ENCODE results near the gene SAMD5.
A peak's percentile ranks its signal among the peaks of the same experiment; 100 is the strongest.

The SAMD5 gene
- 0 to 1.9 (median 0) reads per million in 17 experiments for total RNA-seq

GRCh38 chr6:147508042-147508865, at the start of gene SAMD5:
Gene SAMD5 (plus strand): TSS chr6:147508690. CDS start chr6:147508929, 239 bp downstream.
- DNase-seq = peak; percentile 15 to 59 (median 36)

- no peak for DNase-seq
Measured at GRCh38 chr6:147459780-147460179, 48.7 kb upstream of the SAMD5 start.

DNA sequence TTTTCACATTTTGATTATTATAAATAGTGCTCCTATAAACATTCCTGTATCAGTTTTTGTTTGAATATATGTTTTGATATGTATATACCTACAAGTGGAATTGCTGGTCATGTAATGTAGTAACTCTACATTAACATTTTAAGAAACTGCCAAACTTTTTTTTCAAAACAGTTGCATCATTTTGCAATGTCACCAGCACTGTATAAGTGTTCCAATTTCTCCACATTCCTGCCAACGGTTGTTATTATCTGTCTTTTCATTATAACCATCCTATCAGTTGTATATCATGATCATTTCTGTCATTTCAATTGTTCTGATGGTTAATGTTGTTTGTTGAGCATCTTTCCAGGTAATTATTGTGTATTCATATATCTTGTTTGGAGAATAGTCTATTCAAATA, 44.8 kb upstream of the SAMD5 start:
- no peak for DNase-seq

DNA sequence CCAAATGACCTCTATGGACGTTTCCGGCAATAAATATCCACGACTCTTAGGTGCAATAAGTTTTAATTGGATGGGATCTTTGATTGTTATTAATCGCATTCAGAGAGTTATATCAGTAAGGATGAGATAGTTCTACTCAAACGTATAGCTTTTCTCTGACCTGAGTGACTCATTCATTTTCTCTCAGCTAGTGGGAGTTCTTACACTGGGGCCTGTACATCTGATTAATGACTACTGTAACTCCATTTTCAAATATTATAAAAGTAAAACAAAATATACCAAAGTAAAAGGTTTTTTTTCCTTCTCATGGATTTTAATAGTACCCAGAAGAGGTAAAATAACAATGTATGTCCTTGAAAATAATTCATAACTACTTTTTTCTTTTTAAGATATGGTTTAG, 41.1 kb upstream of the SAMD5 start:
- no peak for DNase-seq

DNA sequence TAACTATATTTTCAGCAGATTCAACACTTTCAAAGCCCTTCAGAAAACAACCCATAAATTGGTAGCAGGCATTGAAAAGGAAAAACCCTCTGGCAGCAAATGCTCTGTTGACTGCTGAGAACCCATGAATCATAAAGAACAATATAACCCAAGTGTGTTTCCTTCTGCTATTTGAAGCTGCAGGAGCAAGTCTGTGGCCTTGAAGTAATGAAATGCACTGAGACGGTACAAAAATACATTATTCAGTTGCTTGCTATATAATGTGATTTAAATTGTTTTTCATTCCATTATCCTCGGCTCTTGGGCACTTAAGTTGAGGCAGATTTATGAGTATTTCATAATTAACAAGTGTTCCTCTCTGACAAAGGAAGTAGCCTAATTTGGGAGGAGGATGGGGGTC, 40.6 kb upstream of the SAMD5 start:
- no peak for DNase-seq

DNA sequence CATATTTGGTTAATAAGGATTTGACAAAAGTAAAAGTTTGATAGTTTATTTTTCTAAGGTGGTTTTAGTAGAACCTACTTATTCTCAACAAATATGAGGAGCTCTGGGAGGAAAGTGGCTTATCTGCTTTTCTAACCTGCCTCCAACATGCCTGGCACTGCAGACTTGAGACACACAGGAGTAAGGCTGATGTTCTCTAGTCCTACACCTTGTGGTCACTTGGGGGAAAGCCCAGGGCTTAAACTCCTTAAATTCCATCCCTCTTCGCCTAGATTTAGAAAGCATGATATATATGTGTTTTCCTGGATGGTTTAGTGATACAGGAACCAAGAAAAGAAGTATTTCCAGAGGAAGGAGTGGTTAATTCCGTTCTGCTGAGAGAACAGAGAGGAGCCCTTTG, 39.9 kb upstream of the SAMD5 start:
- no peak for DNase-seq

GRCh38 chr6:147479857-147480256, 28.6 kb upstream of the SAMD5 start:
- no peak for DNase-seq

DNA sequence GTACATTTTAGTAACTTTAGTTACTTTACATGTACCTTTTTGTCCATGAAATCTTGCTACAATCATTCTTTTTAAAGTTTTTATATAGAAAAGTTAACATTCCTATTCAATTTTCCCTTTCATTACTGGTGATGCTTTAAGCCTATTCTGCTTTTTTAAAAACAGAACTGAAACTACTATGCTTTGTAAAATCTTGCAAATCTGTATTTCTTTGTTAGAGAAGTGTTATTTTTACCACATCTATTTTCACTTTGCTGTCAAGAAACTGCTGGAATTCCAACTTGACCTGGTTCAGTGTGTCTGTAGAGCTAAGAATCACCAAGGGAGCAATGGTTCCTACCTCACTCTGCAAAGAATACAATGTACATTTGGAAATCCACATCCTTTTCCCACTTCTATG, 21.8 kb upstream of the SAMD5 start:
- DNase-seq = peak in 2 of 4 experiments; percentile 17 to 37

GRCh38 chr6:147497472-147497871, 11.0 kb upstream of the SAMD5 start:
- no peak for DNase-seq

- DNase-seq = no peak
Measured at GRCh38 chr6:147503587-147503986, 4.9 kb upstream of the SAMD5 start.

GRCh38 chr6:147504848-147505247, 3.6 kb upstream of the SAMD5 start:
- DNase-seq = no peak

DNA sequence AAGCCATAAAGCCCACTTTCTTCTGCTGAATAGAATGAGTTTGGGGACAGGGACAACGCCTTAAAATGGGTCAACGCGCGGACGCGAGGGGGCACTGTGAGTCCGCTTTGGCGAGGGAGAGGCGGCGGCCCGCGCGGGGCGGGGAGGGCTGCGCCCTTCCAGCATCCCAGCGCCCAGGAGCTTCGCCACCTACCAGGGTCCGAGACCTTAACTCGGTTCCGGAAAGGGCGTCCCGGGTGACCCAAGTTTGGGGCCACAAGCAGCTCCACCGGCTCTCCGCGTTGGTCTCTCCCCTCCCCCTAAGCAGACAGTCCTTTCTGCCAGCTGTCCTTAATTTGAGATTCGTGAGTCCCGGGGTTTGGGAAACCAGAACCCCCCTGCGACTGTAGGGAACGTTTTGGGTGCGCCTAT, 1.8 kb upstream of the SAMD5 start:
- DNase-seq = peak; percentile 32 to 76 (median 46)

DNA sequence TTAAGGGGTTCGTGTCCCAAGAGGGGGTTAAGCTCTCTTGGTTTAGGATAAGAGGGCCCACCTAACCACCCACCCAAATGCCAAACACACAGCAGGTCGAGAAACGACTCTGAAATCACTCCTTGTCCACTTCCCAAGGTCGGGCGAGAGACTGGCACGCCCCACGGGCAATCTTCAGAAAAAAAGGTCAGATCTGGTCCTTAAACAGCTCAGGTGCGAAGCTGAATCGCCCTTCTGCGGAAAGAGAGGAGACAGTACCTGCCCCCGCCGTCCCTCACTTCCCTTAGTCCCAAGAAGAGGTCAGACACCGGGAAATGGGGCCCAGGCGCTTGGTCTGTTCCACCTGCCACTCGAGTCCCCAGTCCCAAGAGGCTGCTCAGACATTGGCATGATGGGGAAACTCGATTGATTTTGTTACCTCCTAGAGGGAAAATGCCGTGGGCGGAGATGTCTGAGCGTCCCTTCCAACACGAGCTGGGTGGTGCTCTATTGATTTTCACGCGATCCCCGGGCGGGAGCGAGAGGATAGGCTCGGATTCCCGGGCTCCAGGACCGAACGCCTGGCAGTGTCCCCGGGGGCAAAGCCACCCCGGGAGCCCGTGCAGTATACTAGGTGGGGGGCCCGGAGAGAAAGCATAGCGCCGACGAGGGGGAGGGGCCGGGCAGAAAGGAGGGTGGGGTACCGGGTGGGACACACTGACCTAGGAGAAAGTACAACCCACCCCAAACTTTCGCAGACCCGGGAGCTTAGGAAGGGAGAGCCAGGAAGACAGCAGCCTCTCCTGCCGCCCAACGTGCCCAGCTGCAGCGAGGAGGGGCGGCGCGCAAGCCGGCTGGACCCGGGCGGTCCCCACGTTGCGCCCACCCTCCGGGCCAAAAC, 1.1 kb upstream of the SAMD5 start:
- DNase-seq = no peak

DNA sequence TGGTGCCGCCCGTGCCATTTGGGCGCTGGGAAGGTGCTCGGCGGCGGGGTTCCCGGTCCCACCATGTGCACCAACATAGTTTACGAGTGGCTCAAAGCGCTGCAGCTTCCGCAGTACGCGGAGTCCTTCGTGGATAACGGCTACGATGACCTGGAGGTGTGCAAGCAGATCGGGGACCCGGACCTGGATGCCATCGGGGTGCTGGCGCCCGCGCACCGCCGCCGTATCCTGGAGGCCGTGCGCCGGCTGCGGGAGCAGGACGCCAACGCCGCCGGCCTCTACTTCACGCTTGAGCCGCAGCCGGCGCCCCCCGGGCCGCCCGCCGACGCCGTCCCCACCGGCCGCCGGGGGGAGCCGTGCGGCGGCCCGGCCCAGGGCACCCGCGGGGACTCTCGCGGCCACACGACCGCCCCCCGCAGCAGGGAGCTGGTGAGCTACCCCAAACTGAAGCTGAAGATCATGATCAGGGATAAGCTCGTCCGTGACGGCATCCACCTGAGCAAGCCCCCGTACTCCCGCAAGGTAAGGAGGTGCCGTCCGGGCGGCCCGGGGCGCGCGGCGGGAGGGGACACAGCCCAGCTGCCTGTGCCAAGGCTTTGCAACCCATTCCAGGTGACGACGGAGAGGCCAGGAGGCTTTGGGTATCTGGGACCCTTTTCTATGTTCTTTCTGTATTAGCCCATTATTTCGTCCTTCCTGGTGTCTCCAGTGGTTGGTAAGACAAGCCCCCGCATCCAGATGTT, 547 bp downstream of the SAMD5 start:
- peak in 1 of 4 experiments; percentile 8 for DNase-seq

DNA sequence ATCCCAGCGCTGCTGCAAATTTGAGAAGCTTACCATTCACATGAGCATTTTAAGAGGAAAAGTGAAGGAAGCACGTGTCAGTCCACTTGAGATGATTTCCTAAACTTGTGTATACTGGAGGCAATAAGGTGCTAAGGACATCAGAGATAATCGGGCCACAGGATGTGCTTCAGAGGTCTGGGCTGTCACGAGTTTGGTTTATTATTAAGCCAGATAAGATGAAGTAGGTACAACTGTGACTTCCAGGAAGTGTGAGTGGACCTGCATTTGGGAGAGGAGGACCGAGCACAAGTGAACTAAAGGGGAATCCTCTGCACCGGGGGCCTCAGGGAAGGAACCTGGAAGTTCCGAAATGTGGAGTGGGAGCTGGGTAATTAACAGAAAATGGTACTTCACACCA, 1.4 kb downstream of the SAMD5 start:
- DNase-seq = no peak

- no peak for DNase-seq
Measured at GRCh38 chr6:147510929-147511590, 2.6 kb downstream of the SAMD5 start.

GRCh38 chr6:147514831-147515230, 6.3 kb downstream of the SAMD5 start:
- DNase-seq = no peak

DNA sequence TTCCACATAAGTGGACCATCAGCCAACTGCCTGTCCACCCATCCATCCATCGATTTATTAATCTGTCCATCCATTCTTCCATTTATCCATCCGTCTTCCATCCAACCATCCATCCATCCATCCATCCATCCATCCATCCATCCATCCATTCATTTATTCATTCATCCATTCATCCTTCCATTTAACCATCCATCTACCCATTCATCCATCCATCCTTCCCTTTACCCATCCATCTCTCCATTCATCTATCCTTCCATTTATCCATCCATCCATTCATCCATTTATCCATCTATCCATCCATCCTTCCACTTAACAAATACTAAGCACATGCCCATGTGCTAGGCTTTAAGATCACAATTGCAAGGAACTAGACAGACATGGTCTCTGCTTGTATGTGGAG, 6.8 kb downstream of the SAMD5 start:
- DNase-seq = no peak

DNA sequence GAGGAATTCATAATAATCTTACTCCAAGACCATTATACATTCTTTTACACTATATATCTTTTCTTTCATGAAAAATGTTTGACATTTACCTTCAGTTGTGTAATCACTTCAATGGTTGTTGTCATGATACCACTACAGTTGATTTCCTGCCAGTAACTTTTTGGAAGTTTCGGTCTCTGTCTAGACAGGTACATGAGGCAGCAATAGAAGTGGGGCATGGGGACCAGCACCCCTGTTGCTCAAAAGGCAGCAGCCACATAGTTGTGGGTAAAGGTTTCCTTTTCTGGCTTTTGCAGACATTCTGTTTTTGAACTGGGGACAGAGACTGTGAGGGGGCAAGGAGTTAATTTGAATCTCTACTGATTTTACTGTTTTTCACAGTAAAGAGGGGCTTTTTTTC, 14.1 kb downstream of the SAMD5 start:
- no peak for DNase-seq

DNA sequence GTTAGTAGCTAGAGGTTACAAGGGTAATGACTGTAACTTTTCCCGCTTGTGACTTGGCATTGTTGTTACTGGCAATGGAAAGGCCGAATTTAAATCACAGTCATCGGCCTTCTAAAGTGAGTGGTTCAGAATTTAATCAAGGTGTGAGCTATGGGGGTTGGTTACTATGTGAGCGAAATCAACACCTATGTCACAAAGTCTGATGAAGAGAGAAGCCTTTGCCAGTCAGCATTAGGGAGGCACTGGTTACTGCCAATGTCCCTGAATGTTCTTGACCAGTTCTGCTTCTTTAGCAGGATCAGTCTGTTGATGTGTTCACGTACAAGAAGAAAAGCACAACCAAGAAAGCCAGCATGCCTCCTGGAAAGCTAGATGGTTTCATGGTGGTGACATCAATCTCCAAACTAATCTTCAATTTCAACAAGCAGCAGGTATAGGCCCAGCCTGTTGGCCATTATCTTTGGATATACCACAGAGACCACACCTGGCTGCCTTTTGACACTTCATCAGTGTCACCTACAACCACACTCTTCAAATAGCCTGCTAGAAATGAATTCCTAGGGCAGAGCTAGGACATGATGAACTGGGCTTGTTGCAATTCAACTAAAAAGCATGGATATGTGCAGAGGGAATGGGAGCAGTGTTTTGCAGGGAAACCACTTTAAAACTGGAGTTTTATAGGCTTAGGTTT, 17.2 kb downstream of the SAMD5 start:
- DNase-seq = no peak

DNA sequence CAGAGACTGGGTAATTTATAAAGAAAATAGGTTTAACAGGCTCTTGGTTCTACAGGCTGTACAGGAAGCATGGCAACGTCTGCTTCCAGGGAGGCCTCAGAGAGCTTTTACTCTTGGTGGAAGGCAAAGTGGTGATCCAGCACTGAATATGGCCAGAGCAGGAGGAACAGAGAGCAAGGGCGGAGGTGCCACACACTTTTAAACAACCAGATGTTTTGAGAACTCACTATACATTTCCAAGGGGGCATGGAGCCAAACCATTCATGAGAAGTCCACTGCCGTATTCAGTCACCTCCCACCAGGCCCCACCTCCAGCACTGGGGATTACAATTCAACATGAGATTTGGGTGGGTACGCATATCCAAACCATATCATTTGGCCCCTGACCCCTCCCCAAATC, 18.7 kb downstream of the SAMD5 start:
- no peak for DNase-seq
